ENCODE data around the gene SLAMF8.

Gene SLAMF8

DNA sequence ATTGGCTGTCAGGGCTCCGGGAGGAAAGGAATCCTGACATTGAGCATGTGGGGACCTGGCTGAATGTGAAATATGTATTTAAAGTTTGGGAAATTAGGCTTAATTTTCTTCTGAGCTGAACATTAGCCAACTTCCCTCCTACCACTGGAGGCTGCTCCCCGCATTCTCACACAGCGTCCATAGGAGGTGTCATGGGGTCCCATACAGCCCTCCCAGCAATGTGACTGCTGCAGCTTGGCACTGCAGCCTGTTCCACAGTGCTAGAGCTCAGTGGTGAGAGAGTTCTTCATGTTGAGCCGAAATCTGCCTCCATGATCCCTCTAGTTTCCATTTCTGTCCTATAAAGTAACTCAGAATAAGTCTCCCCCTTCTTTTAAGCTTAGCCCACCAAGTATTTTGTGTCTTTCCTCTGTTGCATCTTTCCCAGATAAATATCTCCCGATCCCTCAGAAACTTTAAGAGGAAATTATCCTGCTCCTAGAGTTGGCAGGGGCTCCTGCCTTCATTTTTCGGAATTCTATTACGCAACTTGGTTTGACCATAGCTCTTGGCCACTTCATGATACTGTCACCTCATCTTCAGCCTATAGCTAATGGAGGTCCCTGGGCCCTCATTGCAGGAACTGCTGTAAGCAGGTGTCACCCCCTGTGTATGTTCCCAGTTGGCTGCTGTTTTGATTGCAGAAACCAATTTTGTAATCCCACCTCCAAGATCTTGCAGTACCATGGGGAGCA lies 22.6 kb upstream of the SLAMF8 start:
- Histone ChIP-seq H3K36me3 (replicated peaks) (no peaks in the 10 kb centered on the region), H3K27me3 (replicated peaks) (no peaks in the 10 kb centered on the region), H3K27ac (no peak overlapping the region), H3K4me3 (ENCODE audit: low read depth, low read length) (no peak overlapping the region)
- no peak for DNase-seq
- in situ Hi-C loops (cut with HindIII; ENCODE audit: low pct_ligation_motif_present, low sequenced_read_pairs), result no loop called here
- TF ChIP-seq, protein P1, sequence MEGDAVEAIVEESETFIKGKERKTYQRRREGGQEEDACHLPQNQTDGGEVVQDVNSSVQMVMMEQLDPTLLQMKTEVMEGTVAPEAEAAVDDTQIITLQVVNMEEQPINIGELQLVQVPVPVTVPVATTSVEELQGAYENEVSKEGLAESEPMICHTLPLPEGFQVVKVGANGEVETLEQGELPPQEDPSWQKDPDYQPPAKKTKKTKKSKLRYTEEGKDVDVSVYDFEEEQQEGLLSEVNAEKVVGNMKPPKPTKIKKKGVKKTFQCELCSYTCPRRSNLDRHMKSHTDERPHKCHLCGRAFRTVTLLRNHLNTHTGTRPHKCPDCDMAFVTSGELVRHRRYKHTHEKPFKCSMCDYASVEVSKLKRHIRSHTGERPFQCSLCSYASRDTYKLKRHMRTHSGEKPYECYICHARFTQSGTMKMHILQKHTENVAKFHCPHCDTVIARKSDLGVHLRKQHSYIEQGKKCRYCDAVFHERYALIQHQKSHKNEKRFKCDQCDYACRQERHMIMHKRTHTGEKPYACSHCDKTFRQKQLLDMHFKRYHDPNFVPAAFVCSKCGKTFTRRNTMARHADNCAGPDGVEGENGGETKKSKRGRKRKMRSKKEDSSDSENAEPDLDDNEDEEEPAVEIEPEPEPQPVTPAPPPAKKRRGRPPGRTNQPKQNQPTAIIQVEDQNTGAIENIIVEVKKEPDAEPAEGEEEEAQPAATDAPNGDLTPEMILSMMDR (IDR thresholded peaks at IDR 0.05; ENCODE audit: low read depth, low read length, missing control alignments), result peak; percentile 10

DNA sequence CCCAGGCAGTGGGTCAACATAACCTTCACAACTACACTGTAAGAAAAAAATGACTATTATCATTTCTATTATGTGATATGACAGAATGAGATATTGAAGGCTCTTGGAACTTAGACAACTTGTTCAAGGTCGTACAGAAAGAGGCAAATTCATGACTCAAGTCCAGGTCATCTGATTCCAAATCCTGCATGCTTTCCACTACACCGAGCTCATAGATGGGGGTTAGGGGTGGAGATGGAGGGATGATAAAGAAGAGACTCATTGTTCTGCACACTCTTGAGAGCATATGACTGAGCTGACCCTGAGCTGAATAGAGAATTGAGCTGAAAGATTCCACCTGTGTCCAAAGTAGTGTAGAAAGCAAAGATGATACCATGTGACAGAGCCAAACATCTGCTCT lies 21.7 kb upstream of the SLAMF8 start:
- Histone ChIP-seq H3K36me3 (replicated peaks) (no peaks in the 10 kb centered on the region), H3K27ac (no peak overlapping the region), H3K4me3 (ENCODE audit: low read depth, low read length) (no peak overlapping the region), H3K27me3 (replicated peaks) (no peaks in the 10 kb centered on the region)
- TF ChIP-seq, protein P1 (IDR thresholded peaks at IDR 0.05; ENCODE audit: low read depth, low read length, missing control alignments), result no peak
- in situ Hi-C loops (cut with HindIII; ENCODE audit: low pct_ligation_motif_present, low sequenced_read_pairs), result no loop called here
- DNase-seq, result no peak

DNA sequence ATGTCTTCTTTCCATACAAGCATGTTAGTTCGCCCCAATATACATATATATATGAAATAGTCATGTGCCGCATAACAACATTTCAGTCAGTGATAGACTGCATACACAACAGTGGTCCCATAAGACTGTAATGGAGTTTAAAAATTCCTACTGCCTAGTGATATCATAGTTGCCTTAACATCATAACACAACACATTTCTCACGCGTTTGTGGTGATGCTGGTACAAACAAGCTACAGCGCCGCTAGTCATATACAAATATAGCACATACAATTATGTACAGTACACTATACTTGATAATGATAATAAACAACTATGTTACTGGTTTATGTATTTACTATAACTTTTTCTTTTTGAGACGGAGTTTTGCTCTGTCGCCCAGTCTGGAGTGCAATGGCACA lies 10.7 kb upstream of the SLAMF8 start:
- DNase-seq, result no peak
- H3K27me3 ChIP-seq (replicated peaks), result no peaks in the 10 kb centered on the region
- TF ChIP-seq, protein P1 (IDR thresholded peaks at IDR 0.05; ENCODE audit: low read depth, low read length, missing control alignments), result no peak
- no peak overlapping the region for H3K27ac ChIP-seq
- H3K36me3 ChIP-seq (replicated peaks), result no peaks in the 10 kb centered on the region
- in situ Hi-C loops (cut with HindIII; ENCODE audit: low pct_ligation_motif_present, low sequenced_read_pairs), result no loop called here
- no peak overlapping the region for H3K4me3 ChIP-seq (ENCODE audit: low read depth, low read length)

GRCh38 chr1:159817276-159818041 lies 9.2 kb upstream of the SLAMF8 start:
- H3K36me3 ChIP-seq (replicated peaks), result no peaks in the 10 kb centered on the region
- H3K27ac ChIP-seq, result no peak overlapping the region
- peaks cover 2% of the 10 kb centered on the region for H3K27me3 ChIP-seq (replicated peaks)
- TF ChIP-seq, protein P1 (IDR thresholded peaks at IDR 0.05; ENCODE audit: low read depth, low read length, missing control alignments), result no peak
- peak; percentile 25 for DNase-seq
- H3K4me3 ChIP-seq (ENCODE audit: low read depth, low read length), result no peak overlapping the region
- in situ Hi-C loops (cut with HindIII; ENCODE audit: low pct_ligation_motif_present, low sequenced_read_pairs), result no loop called here

DNA sequence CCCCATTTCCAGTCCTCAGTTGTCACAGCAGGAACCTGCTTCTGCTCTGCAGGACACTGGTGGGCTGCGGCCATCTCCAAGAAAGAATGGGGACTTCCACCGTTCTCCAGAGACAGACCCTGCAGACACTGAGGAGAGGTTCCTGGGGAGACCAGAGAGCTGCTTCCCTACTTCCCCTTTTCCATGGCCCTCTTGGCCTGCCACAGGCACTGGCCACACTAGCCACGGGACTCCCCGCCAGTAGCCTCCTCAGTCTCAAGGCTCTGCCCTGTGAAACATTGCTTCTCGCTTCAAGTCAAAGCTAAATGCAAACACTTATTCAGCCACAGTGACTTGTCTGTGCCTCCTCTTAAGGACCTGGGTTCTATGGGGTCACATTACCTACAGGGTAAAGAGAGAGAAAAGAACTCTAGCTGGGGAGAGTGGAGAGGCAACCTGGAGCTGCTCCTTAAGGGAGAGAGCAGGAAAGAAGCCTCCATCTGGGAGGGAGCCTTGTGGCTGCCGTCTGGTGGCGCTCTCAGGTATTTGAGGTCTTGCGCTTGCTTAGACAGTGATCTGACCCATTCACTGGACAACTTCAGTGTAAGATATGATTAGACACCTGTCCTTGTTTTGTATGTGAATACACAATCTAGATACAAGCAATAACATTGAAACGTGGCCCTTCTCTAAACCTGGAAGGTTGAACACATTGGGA lies 5.4 kb upstream of the SLAMF8 start:
- Histone ChIP-seq H3K36me3 (replicated peaks) (no peaks in the 10 kb centered on the region), H3K4me3 (ENCODE audit: low read depth, low read length) (no peak overlapping the region), H3K27ac (no peak overlapping the region), H3K27me3 (replicated peaks) (peaks cover 2% of the 10 kb centered on the region)
- in situ Hi-C loops (cut with HindIII; ENCODE audit: low pct_ligation_motif_present, low sequenced_read_pairs), result no loop called here
- TF ChIP-seq, protein P1 (IDR thresholded peaks at IDR 0.05; ENCODE audit: low read depth, low read length, missing control alignments), result no peak
- no peak for DNase-seq
